Bronchial epithelial cell (primary cell): ENCODE data around the gene FRK. TPM values are rescaled to one million over a fixed set of nuclear protein-coding genes. Genes with fewer than 3 reads are reported as not detected.

Experiments
- DNase-seq: peaks from one replicate; pipeline ENCODE4 v3.0.0-alpha.2; 2010; ENCODE audit warnings: low read depth
- FAIRE-seq: peaks from 2 replicates; lab custom pipeline; 2011; peaks lifted over from hg19 to GRCh38; lab: Jason Lieb, UNC
- H3K27me3 ChIP-seq: 2 replicates; pipeline ENCODE4 v1.5.1; 2011; ENCODE audit warnings: low read length; ENCODE audit not compliant: control insufficient read depth, insufficient read depth
- H3K36me3 ChIP-seq: 2 replicates; pipeline ENCODE4 v1.5.1; 2011; ENCODE audit warnings: low read length; ENCODE audit not compliant: control insufficient read depth, insufficient read depth
- H3K4me3 ChIP-seq: 2 replicates; pipeline ENCODE4 v1.5.1; 2011; ENCODE audit warnings: mild to moderate bottlenecking, low read depth, low read length, control low read depth
- CTCF ChIP-seq: IDR thresholded peaks from 2 replicates; pipeline ENCODE4 v1.5.1; 2011; ENCODE audit warnings: mild to moderate bottlenecking, moderate library complexity, low read length, control low read depth, inconsistent platforms; ENCODE audit not compliant: insufficient read depth, severe bottlenecking
- total RNA-seq: library from RNA; depleted of rRNA; stranded (reverse); fragments of >200 nt; gene quantifications from 2 replicates; pipeline ENCODE4 v1.2.1, GENCODE V29; 2014

FRK gene
- total RNA-seq, 1 donor from 2014 or later: 1.3 TPM

- TF ChIP-seq CTCF: no peak
- H3K36me3 ChIP-seq: no peaks in the 10 kb centered on the region
- no peaks in the 10 kb centered on the region for H3K27me3 ChIP-seq
- peak; percentile 88 for DNase-seq
- H3K4me3 ChIP-seq: peak overlapping the region; percentile 47
- peak; percentile 73 for FAIRE-seq
Observed at GRCh38 chr6:116059713-116060571, 749 bp downstream of the FRK start.

GRCh38 chr6:116057766-116058165 is 2.9 kb downstream of the FRK start:
- FAIRE-seq (no peak), DNase-seq (no peak)
- Histone ChIP-seq H3K27me3 (no peaks in the 10 kb centered on the region), H3K36me3 (no peaks in the 10 kb centered on the region), H3K4me3 (no peak overlapping the region)
- no peak for TF ChIP-seq CTCF

- no peak overlapping the region for H3K4me3 ChIP-seq
- no peak for TF ChIP-seq CTCF
- peak; percentile 52 for DNase-seq
- FAIRE-seq: no peak
- no peaks in the 10 kb centered on the region for H3K36me3 ChIP-seq
- no peaks in the 10 kb centered on the region for H3K27me3 ChIP-seq
Observed at GRCh38 chr6:116055513-116055912, 5.2 kb downstream of the FRK start.

GRCh38 chr6:116051244-116051643 is 9.4 kb downstream of the FRK start:
- Histone ChIP-seq H3K27me3 (no peaks in the 10 kb centered on the region), H3K4me3 (no peak overlapping the region), H3K36me3 (no peaks in the 10 kb centered on the region)
- DNase-seq (no peak), FAIRE-seq (no peak)
- no peak for TF ChIP-seq CTCF

GRCh38 chr6:116050737-116051136 is 10.0 kb downstream of the FRK start:
- no peak overlapping the region for H3K4me3 ChIP-seq
- DNase-seq: no peak
- H3K27me3 ChIP-seq: no peaks in the 10 kb centered on the region
- FAIRE-seq: no peak
- no peak for TF ChIP-seq CTCF
- H3K36me3 ChIP-seq: no peaks in the 10 kb centered on the region
